ENCODE data around the gene CGNL1.

The CGNL1 gene

GRCh38 chr15:57456559-57456958 is 80.3 kb downstream of the CGNL1 start:
- DNase-seq: no peak

- DNase-seq: no peak
Measured at GRCh38 chr15:57457726-57458125, 81.4 kb downstream of the CGNL1 start.

- DNase-seq: no peak
Measured at GRCh38 chr15:57458356-57458781, 82.1 kb downstream of the CGNL1 start.

GRCh38 chr15:57460208-57460816 is 84.0 kb downstream of the CGNL1 start:
- DNase-seq: no peak

DNA sequence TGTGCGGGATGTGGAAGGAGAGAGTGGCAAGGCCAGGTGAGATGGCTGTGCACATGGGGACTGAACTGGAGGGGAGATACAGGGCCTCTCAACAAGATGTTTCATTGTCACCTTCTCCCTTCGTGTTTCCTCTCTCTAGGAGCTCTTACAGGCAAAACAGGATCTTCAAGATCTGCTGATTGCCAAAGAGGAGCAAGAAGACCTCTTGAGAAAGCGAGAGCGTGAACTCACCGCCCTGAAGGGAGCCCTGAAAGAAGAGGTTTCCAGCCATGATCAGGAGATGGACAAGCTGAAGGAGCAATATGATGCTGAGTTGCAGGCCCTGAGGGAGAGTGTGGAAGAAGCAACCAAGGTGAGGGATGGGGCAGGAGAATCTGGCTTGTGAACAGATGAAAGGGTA is 85.2 kb downstream of the CGNL1 start:
- DNase-seq: no peak

- DNase-seq: no peak
Measured at GRCh38 chr15:57462381-57462780, 86.1 kb downstream of the CGNL1 start.

- peak in 3 of 14 donors; percentile 14 to 33 (median 17) for DNase-seq
Measured at GRCh38 chr15:57463360-57463759, 87.1 kb downstream of the CGNL1 start.

DNA sequence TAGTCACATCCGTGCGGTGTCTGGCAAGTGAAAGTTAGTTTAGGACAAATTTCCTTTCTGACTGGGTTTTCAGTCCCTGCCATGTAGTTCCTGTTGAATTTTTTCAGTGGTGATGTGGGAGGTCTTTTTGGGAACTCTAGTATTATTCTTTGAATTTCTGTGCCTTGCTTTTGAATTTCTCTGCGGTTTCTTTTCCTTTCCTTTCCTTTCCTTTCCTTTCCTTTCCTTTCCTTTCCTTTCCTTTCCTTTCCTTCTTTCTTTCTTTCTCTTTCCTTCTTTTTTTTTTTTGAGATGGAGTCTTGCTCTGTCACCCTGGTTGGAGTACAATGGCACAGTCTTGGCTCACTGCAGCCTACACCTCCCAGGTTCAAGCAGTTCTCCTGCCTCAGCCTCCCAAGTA is 88.2 kb downstream of the CGNL1 start:
- DNase-seq: no peak

DNA sequence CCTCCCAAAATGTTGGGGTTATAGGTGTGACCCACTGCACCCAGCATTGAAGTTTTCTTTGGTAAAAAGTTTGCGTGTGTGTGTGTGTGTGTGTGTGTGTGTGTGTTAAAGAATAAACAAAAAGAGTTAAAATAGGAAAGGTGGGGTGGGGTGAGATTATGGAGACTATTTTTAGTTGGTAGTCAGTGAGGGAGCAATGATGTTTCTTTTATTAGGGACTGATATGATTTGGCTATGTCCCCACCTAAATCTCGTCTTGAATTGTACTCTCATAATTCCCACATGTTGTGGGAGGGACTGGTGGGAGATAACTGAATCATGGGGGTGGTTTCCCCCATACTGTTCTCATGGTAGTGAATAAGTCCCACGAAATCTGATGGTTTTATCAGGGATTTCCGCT is 92.2 kb downstream of the CGNL1 start:
- DNase-seq: no peak

DNA sequence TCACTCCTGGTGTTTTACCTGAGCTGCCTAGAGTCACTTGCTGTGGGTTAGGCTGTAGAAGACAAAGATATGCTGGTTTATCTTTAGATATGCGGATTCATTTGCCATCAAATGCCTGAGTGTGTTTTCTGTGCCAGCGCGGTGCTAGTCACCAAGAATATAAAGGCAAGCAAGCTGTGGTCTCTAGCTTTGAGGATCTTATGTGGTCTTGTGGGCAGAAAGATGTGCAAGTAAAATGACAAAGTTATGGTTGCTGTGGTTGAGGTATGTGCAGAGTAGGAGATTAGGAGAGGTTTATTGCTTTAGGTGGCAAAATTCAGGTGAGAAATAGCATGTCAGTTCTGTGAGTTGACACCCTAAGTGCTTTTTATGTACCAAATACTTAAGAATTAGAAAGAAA is 94.2 kb downstream of the CGNL1 start:
- no peak for DNase-seq

DNA sequence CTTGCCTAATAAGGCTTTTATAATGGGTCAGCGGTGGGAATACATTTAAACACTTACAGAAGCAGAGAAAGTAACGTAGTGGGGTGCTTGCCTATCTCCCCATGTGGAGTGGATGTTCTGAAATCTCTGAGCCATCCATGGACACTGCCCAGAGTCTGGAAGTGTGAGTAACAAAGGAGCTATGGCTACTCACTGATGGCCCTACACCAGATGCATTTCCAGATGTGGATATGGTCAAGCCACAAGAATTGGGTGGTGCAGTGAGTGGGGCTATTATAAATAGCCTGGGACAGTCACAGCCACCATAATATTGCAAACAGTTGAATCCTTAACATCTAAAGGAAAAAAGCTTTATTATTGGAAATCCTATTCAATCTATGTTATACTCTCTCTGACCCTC is 96.6 kb downstream of the CGNL1 start:
- no peak for DNase-seq

GRCh38 chr15:57476533-57476975 is 100.2 kb downstream of the CGNL1 start:
- DNase-seq: no peak

DNA sequence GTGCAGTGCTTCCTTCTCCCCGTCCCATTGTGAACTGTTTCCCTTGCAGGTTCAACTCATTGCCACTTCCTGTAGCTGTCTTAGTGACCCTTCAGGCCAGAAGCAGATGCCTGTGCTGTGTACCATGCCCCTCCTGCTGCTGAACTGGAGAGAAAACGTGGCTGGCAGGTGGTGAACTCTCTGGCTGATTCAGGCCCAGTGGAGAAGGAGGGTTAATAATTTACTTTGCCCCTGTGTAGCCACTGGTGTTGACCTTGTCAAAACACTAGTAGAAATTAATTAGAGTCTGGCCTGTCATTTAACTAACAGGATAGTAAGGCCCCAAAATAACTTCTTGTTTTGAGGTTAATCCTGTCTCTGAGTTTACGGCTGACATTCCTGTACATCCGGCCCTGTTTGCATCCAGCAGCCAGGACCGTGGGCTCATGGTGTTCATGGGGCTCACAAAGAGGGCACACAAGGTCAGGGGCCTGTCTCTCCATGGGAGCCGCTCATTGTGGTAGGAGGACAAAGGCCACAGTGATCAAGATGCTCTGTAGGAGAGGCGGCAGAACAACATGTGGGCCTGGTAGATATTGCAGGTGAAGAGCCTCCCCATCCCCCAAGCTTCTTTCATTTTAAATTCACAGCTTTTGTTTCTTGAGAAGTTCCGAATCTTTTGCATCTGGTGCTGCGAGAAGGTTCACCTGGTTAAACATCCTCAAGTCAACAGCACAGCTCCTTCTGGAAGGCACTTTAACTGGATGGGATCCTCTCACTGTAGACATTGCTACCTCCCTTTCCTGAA is 101.6 kb downstream of the CGNL1 start:
- DNase-seq: no peak

DNA sequence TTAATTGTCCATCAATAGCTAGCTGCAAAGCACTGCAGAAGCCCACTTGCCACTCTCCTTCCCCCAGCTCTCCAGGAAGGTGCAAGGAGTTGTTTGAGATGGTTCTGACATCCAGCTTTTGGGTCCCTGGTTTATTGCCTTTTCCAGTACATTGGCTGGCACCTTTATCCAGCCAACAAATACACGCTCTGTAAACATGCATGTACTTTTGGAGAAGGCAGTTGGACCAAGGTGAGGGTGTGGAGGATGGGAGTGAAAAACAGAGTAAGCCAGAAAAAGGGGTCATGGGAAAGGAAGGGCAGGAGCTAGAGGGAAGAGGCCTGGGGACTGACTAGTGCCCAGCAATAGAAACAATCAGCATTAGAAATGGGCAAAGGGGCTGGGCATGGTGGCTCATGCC is 102.7 kb downstream of the CGNL1 start:
- no peak for DNase-seq

DNA sequence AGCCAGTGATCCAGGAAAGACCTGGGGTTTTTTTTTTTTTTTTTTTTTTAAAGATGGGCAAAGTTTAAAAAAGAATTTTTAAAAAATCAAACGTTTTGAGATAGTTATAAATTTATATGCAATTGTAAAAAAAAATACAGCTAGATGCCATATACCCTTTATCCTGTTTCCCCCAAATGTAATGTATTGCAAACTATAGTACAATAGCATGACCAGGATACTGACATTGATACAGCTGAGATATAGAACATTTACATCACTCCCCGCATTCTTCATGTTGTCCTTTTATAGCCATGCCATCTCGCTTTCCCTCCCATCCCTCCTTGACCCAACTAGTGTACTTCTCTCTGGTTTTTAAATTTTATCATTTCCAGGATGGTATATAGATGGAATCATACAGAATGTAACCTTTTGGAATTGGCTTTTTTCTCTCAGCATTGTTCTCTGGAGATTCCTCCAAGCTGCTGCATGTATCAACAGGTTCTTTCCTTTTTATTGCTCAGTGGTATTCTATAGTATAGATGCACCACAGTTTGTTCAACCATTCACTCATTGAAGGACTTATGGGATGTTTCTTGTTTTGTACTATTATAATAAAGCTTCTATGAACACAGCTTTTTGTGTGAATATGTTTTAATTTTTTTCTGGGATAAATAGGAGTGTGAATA is 104.9 kb downstream of the CGNL1 start:
- no peak for DNase-seq

DNA sequence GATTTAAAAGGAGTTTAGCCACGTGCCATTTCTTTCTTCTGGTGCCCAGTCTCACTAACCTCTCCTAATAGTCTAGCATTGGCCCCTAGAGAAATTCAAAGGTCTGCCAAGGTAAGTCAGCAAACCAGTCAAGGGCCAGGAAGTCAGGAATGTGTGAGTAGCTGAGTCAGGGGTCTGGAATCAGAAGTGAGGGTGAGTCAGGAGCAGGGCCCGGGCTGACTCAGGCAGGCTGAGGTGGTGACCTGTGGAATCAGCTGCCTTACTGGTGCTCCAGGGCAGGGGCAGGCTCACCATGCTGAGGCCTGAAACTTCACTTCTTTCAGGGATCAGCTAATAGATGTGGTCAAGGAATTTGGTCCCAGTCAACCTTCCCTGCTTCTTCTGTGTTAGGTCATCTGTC is 109.6 kb downstream of the CGNL1 start:
- peak in 1 of 14 donors; percentile 10 for DNase-seq

GRCh38 chr15:57486833-57487232 is 110.5 kb downstream of the CGNL1 start:
- no peak for DNase-seq

GRCh38 chr15:57489122-57489521 is 112.8 kb downstream of the CGNL1 start:
- DNase-seq: no peak

GRCh38 chr15:57493351-57493750 is 117.0 kb downstream of the CGNL1 start:
- no peak for DNase-seq

GRCh38 chr15:57494581-57494980 is 118.3 kb downstream of the CGNL1 start:
- DNase-seq: no peak

GRCh38 chr15:57495041-57495440 is 118.7 kb downstream of the CGNL1 start:
- DNase-seq: no peak

DNA sequence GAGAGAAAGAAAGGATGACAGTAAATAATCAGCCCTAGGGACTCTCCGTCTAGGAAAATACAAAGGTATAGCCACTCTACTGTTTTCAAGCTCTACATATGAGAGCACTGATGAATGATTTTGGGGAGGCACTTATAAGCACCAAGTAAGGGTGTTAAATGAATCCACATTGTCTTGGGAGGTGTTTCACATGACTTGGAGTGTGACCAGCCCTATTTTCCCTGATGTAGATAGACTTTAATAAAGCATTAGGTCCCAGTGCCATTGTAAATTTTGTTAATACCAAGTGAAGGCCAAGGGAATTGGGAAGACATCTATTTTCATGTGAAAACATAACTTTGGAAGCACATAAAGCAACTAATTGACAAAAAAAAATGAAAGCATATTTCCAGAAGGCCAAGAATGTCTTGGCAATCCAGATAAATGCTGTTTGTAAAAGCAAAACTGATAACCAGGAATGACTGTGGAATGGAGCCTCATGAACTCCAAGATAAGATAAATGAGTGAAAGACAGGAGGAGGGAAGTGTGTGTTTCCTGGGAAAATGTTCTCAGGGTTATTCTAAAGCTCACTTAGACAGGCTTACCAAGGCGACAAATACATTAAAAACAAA is 119.4 kb downstream of the CGNL1 start:
- no peak for DNase-seq

DNA sequence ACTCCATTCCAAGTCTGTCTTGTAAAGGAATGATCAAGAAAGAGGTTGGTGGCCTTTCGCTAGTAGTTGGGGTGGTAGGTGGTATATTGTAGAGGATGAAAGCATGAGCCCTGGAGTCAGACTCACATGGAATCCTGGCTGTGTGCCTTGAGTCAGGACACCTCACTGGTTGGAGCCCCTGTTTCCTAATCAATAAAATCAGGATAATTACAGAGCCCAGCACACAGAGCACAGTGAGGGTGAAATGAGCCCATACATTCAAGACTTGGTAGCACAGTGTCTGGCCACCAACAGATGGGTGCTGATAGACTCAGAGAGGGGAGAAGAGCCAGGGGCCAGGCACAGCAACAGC is 120.3 kb downstream of the CGNL1 start:
- no peak for DNase-seq
